IMR-90 (cell line): ENCODE data around the gene RNASET2. TPM values are rescaled to one million over a fixed set of nuclear protein-coding genes. Genes with fewer than 3 reads are reported as not detected.

Experiments
- ATAC-seq: fragments of 200-7000 bp; cut with Tn5 transposase; 2 replicates; pipeline ENCODE4 v1.9.1; 2020; ENCODE audit warnings: low read depth, mild to moderate bottlenecking, moderate library complexity
- BruUV-seq: library from RNA; stranded (reverse); fragments of 400-500 nt; replicated peaks from 2 replicates; lab custom pipeline; 2021; lab: Mats Ljungman, UMichigan
- CTCF ChIA-PET: fragments of 300-600 bp; formaldehyde crosslinking; extraction: SDS; loops from one replicate; lab custom pipeline; 2021; ENCODE audit warnings: antibody characterized with exemption; lab: Yijun Ruan, JAX
- POLR2A ChIA-PET: fragments of 300-600 bp; sonication (Branson Sonifier 250); formaldehyde crosslinking; loops from one replicate; lab custom pipeline; 2022; ENCODE audit warnings: antibody characterized with exemption; ENCODE audit not compliant: unreplicated experiment; lab: Charles Lee
- DNase-seq: peaks from one replicate; pipeline ENCODE4 v3.0.0; 2013
- H2AFZ ChIP-seq: replicated peaks from 2 replicates; pipeline ENCODE3; 2013; ENCODE audit warnings: low read length, mild to moderate bottlenecking; ENCODE audit not compliant: poor library complexity
- H2AK5ac ChIP-seq: 2 replicates; pipeline ENCODE4 v1.6.1; 2013; ENCODE audit warnings: low read depth, low read length, inconsistent platforms
- H2AK9ac ChIP-seq: replicated peaks from 2 replicates; pipeline ENCODE3; 2013; ENCODE audit warnings: mild to moderate bottlenecking, low read depth, low read length, moderate library complexity; ENCODE audit not compliant: poor library complexity
- H2BK120ac ChIP-seq: 2 replicates; pipeline ENCODE4 v1.6.1; 2013; ENCODE audit warnings: low read depth, low read length, inconsistent platforms
- H2BK15ac ChIP-seq: 3 replicates; pipeline ENCODE4 v1.6.1; 2013; ENCODE audit warnings: low read depth, low read length, inconsistent platforms
- H2BK20ac ChIP-seq: 2 replicates; pipeline ENCODE4 v1.6.1; 2013; ENCODE audit warnings: low read depth, mild to moderate bottlenecking, inconsistent platforms, low read length, moderate library complexity
- H2BK5ac ChIP-seq: 2 replicates; pipeline ENCODE4 v1.6.1; 2013; ENCODE audit warnings: mild to moderate bottlenecking, low read depth, low read length, inconsistent platforms; ENCODE audit not compliant: poor library complexity, severe bottlenecking
- H3K14ac ChIP-seq: replicated peaks from 2 replicates; pipeline ENCODE4 v1.6.1; 2013; ENCODE audit warnings: low read depth, low read length, inconsistent platforms
- H3K18ac ChIP-seq: 2 replicates; pipeline ENCODE4 v1.6.1; 2013; ENCODE audit warnings: low read depth, low read length, control low read depth
- H3K23ac ChIP-seq: 2 replicates; pipeline ENCODE4 v1.6.1; 2013; ENCODE audit warnings: low read depth, low read length, inconsistent platforms
- H3K27ac ChIP-seq: 2 replicates; pipeline ENCODE4 v1.5.1; 2013; ENCODE audit warnings: mild to moderate bottlenecking, control low read depth, low read length; ENCODE audit not compliant: insufficient read depth
- H3K27me3 ChIP-seq: 2 replicates; pipeline ENCODE4 v1.6.1; 2013; ENCODE audit warnings: low read length; ENCODE audit not compliant: control insufficient read depth, insufficient read depth
- H3K36me3 ChIP-seq: 2 replicates; pipeline ENCODE4 v1.6.1; 2013; ENCODE audit warnings: low read length, mixed read lengths; ENCODE audit not compliant: control insufficient read depth, insufficient read depth
- H3K4ac ChIP-seq: 2 replicates; pipeline ENCODE4 v1.6.1; 2013; ENCODE audit warnings: low read depth, low read length, inconsistent platforms
- H3K4me1 ChIP-seq: 2 replicates; pipeline ENCODE4 v1.6.1; 2013; ENCODE audit warnings: low read length, mixed read lengths; ENCODE audit not compliant: control insufficient read depth, insufficient read depth
- H3K4me2 ChIP-seq: 2 replicates; pipeline ENCODE4 v1.6.1; 2013; ENCODE audit warnings: low read depth, mild to moderate bottlenecking, control low read depth, low read length, moderate library complexity
- H3K4me3 ChIP-seq: 2 replicates; pipeline ENCODE4 v1.5.1; 2013; ENCODE audit warnings: low read depth, mild to moderate bottlenecking, control low read depth, low read length, moderate library complexity; ENCODE audit not compliant: insufficient read depth
- H3K56ac ChIP-seq: 2 replicates; pipeline ENCODE4 v1.6.1; 2013; ENCODE audit warnings: low read length, inconsistent platforms; ENCODE audit not compliant: insufficient read depth; ENCODE audit errors: extremely low read depth
- H3K79me1 ChIP-seq, 2 experiments: 2 replicates each; pipeline ENCODE4 v1.6.1; 2013; ENCODE audit warnings: low read length in 2 of 2, inconsistent platforms in 1 of 2, low read depth in 1 of 2
- H3K9ac ChIP-seq: 2 replicates; pipeline ENCODE4 v1.6.1; 2013; ENCODE audit warnings: low read depth, low read length, control low read depth
- H3K9me1 ChIP-seq: 2 replicates; pipeline ENCODE4 v1.6.1; 2013; ENCODE audit warnings: low read length, inconsistent platforms; ENCODE audit not compliant: insufficient read depth
- H3K9me3 ChIP-seq: 2 replicates; pipeline ENCODE4 v1.6.1; 2013; ENCODE audit warnings: low read length; ENCODE audit not compliant: control insufficient read depth, insufficient read depth
- H4K20me1 ChIP-seq: 2 replicates; pipeline ENCODE4 v1.6.1; 2013; ENCODE audit warnings: low read length, inconsistent platforms; ENCODE audit not compliant: insufficient read depth
- H4K5ac ChIP-seq: 2 replicates; pipeline ENCODE4 v1.6.1; 2013; ENCODE audit warnings: mild to moderate bottlenecking, low read depth, low read length, control low read depth
- H4K8ac ChIP-seq, 2 experiments: 2 replicates each; pipeline ENCODE4 v1.6.1; 2013; ENCODE audit warnings: low read depth in 2 of 2, low read length in 2 of 2, control low read depth in 1 of 2, inconsistent platforms in 1 of 2
- H4K91ac ChIP-seq: 2 replicates; pipeline ENCODE4 v1.6.1; 2013; ENCODE audit warnings: low read depth, low read length, inconsistent platforms; ENCODE audit not compliant: insufficient read depth
- BHLHE40 ChIP-seq: fragments of 150-350 bp; IDR thresholded peaks from 2 replicates; pipeline ENCODE4 v1.6.1; 2016; ENCODE audit warnings: mild to moderate bottlenecking, low read depth, low read length
- CEBPB ChIP-seq: IDR thresholded peaks from 2 replicates; pipeline ENCODE4 v1.6.1; 2012; ENCODE audit warnings: low read depth, low read length, improper control_type of control experiment
- CHD1 ChIP-seq: IDR thresholded peaks from 2 replicates; pipeline ENCODE4 v1.6.1; 2012; ENCODE audit warnings: low read depth, low read length, improper control_type of control experiment
- FOS ChIP-seq: fragments of 150-350 bp; IDR thresholded peaks from 2 replicates; pipeline ENCODE4 v1.6.1; 2016; ENCODE audit warnings: low read depth, low read length
- MAFK ChIP-seq: IDR thresholded peaks from 2 replicates; pipeline ENCODE4 v1.6.1; 2012; ENCODE audit warnings: low read depth, low read length, improper control_type of control experiment
- MAZ ChIP-seq: IDR thresholded peaks from 2 replicates; pipeline ENCODE4 v1.6.1; 2012; ENCODE audit warnings: low read depth, mild to moderate bottlenecking, low read length, improper control_type of control experiment, moderate library complexity, borderline replicate concordance
- MXI1 ChIP-seq: IDR thresholded peaks from 2 replicates; pipeline ENCODE4 v1.6.1; 2012; ENCODE audit warnings: low read depth, mild to moderate bottlenecking, low read length, moderate library complexity, borderline replicate concordance
- NFE2L2 ChIP-seq: fragments of 150-350 bp; IDR thresholded peaks from 2 replicates; pipeline ENCODE4 v1.6.1; 2016; ENCODE audit warnings: low read depth, mild to moderate bottlenecking, low read length
- POLR2A ChIP-seq: IDR thresholded peaks from 2 replicates; pipeline ENCODE4 v1.6.1; 2012; ENCODE audit warnings: mild to moderate bottlenecking, low read depth, low read length
- RAD21 ChIP-seq: IDR thresholded peaks from 2 replicates; pipeline ENCODE4 v1.6.1; 2012; ENCODE audit warnings: low read length, improper control_type of control experiment
- RCOR1 ChIP-seq: IDR thresholded peaks from 2 replicates; pipeline ENCODE4 v1.6.1; 2012; ENCODE audit warnings: mild to moderate bottlenecking, low read length, improper control_type of control experiment; ENCODE audit not compliant: insufficient replicate concordance
- RFX5 ChIP-seq: IDR thresholded peaks from 2 replicates; pipeline ENCODE4 v1.8.0; 2012; ENCODE audit warnings: low read depth, mild to moderate bottlenecking, low read length, moderate library complexity
- SMC3 ChIP-seq: fragments of 150-350 bp; IDR thresholded peaks from 2 replicates; pipeline ENCODE4 v1.6.1; 2016; ENCODE audit warnings: low read depth, mild to moderate bottlenecking, antibody characterized with exemption, low read length, moderate library complexity
- WGBS, 2 experiments: methylation state at CpG; one replicate each; pipeline versions ENCODE4 v1.1.5 to v1.1.7; 2013; ENCODE audit warnings: missing lambda C conversion rate in 2 of 2; ENCODE audit not compliant: insufficient read length in 1 of 2; ENCODE audit errors: extremely low coverage in 2 of 2; 5-methylcytosine and 5-hydroxymethylcytosine counted together
- dilution Hi-C: fragments of 300-500 bp; cut with HindIII; formaldehyde crosslinking; loops from one replicate; pipeline ENCODE4 v1.14.3; 2018; ENCODE audit warnings: low sequenced_read_pairs; ENCODE audit not compliant: unreplicated experiment
- in situ Hi-C: fragments of 300-500 bp; cut with MboI; formaldehyde crosslinking; loops from 3 replicates; pipeline ENCODE4 v1.14.3; 2019; ENCODE audit warnings: low sequenced_read_pairs, inconsistent platforms, mixed read lengths
- intact Hi-C: fragments of 100-400 bp; cut with micrococcal nuclease; formaldehyde crosslinking; loops from 2 replicates; pipeline ENCODE4 v1.10.0; 2022
- polyA plus RNA-seq, 3 experiments: library from polyadenylated mRNA; depleted of rRNA; stranded (reverse); fragments of >200 nt; gene quantifications; 2 replicates each; pipeline ENCODE4 v1.2.3, GENCODE V29; 2012; ENCODE audit warnings: low replicate concordance in 1 of 3
- total RNA-seq: library from RNA; depleted of rRNA; stranded (reverse); fragments of >200 nt; gene quantifications from 2 replicates; pipeline ENCODE4 v1.2.3, GENCODE V29; 2012
- TF ChIP-seq, protein P1 (sequence below): fragments of 150-350 bp; IDR thresholded peaks from 2 replicates; pipeline ENCODE4 v1.6.1; 2016; ENCODE audit warnings: low read depth, mild to moderate bottlenecking, low read length, moderate library complexity, borderline replicate concordance
- TF ChIP-seq, protein P2 (sequence below): fragments of 150-350 bp; IDR thresholded peaks from 2 replicates; pipeline ENCODE4 v1.6.1; 2017; ENCODE audit warnings: mild to moderate bottlenecking, antibody characterized with exemption, low read length, low read depth
- TF ChIP-seq, protein P3 (sequence below): conservative IDR thresholded peaks from 2 replicates; pipeline ENCODE4 v1.5.1; 2012; ENCODE audit warnings: mild to moderate bottlenecking, low read depth, low read length, improper control_type of control experiment

The RNASET2 gene
- total and polyA plus RNA-seq, 2 of the 4 experiments (the other 2 are of a cell fraction), result 13.6 to 24.9 TPM

DNA sequence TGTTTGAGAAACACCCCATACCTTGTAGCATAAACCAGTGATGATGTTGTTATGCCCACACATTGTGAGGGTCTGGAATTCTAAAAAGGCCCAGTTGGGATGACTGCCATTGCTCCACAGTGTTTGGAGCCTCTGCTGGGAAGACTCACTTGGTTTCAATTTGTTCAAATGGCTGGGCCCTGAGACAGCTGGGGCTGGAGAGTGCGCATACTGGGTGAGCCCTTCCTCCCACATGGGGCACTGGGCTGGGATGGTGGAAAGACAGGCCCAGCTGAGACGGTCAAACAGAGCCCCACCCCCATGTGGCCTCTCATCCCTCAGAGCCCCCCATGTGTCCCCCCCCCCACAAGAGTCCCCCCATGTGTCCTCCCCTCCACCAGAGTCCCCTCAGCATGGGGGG lies 20.3 kb upstream of the RNASET2 start:
- Histone ChIP-seq H3K14ac (no peak overlapping the region), H4K20me1 (no peaks in the 10 kb centered on the region), H3K4ac (no peak overlapping the region), H3K4me1 (no peaks in the 10 kb centered on the region), H3K9me3 (no peaks in the 10 kb centered on the region), H2AK5ac (no peak overlapping the region), H3K79me1 (no peaks in the 10 kb centered on the region), H2BK120ac (no peak overlapping the region), H4K5ac (no peak overlapping the region), H2AFZ (no peak overlapping the region), H3K4me3 (no peak overlapping the region), H2AK9ac (no peak overlapping the region), H3K18ac (no peak overlapping the region), H3K56ac (no peak overlapping the region), H2BK15ac (no peak overlapping the region), H2BK20ac (no peak overlapping the region), H3K36me3 (no peaks in the 10 kb centered on the region), H3K23ac (no peak overlapping the region), H3K4me2 (no peak overlapping the region), H3K27me3 (no peaks in the 10 kb centered on the region), H4K8ac (no peak overlapping the region), H4K91ac (no peak overlapping the region), H2BK5ac (no peak overlapping the region), H3K27ac (no peak overlapping the region), H3K9ac (no peak overlapping the region), H3K9me1 (no peaks in the 10 kb centered on the region)
- no CpG with 5 or more reads among the region's 2 CpGs for WGBS, 2 experiments
- intact Hi-C loops (no loop called here), in situ Hi-C loops (loop anchor here (25.0 kb wide), 1 partner anchor 339 kb away; the partner anchor contains the start of gene RPS6KA2), dilution Hi-C loops (no loop called here)
- DNase-seq (no peak), ATAC-seq (no peak)
- BruUV-seq, result no TSS peak
- POLR2A ChIA-PET, result no interaction called here
- CTCF ChIA-PET, result no interaction called here
- no peak for TF ChIP-seq POLR2A
- no peak for TF ChIP-seq MAFK
- TF ChIP-seq, protein P1, sequence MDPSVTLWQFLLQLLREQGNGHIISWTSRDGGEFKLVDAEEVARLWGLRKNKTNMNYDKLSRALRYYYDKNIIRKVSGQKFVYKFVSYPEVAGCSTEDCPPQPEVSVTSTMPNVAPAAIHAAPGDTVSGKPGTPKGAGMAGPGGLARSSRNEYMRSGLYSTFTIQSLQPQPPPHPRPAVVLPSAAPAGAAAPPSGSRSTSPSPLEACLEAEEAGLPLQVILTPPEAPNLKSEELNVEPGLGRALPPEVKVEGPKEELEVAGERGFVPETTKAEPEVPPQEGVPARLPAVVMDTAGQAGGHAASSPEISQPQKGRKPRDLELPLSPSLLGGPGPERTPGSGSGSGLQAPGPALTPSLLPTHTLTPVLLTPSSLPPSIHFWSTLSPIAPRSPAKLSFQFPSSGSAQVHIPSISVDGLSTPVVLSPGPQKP, result no peak
- TF ChIP-seq RFX5, result no peak
- no peak for TF ChIP-seq MXI1
- TF ChIP-seq NFE2L2, result no peak
- no peak for TF ChIP-seq SMC3
- TF ChIP-seq FOS, result no peak
- TF ChIP-seq RCOR1, result no peak
- no peak for TF ChIP-seq RAD21
- TF ChIP-seq, protein P2, sequence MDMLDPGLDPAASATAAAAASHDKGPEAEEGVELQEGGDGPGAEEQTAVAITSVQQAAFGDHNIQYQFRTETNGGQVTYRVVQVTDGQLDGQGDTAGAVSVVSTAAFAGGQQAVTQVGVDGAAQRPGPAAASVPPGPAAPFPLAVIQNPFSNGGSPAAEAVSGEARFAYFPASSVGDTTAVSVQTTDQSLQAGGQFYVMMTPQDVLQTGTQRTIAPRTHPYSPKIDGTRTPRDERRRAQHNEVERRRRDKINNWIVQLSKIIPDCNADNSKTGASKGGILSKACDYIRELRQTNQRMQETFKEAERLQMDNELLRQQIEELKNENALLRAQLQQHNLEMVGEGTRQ, result no peak
- no peak for TF ChIP-seq MAZ
- no peak for TF ChIP-seq CHD1
- no peak for TF ChIP-seq BHLHE40
- TF ChIP-seq CEBPB, result no peak
- TF ChIP-seq, protein P3, sequence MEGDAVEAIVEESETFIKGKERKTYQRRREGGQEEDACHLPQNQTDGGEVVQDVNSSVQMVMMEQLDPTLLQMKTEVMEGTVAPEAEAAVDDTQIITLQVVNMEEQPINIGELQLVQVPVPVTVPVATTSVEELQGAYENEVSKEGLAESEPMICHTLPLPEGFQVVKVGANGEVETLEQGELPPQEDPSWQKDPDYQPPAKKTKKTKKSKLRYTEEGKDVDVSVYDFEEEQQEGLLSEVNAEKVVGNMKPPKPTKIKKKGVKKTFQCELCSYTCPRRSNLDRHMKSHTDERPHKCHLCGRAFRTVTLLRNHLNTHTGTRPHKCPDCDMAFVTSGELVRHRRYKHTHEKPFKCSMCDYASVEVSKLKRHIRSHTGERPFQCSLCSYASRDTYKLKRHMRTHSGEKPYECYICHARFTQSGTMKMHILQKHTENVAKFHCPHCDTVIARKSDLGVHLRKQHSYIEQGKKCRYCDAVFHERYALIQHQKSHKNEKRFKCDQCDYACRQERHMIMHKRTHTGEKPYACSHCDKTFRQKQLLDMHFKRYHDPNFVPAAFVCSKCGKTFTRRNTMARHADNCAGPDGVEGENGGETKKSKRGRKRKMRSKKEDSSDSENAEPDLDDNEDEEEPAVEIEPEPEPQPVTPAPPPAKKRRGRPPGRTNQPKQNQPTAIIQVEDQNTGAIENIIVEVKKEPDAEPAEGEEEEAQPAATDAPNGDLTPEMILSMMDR, result no peak
